Measurements from ENCODE around the gene CARD16. TPM values are rescaled to one million over a fixed set of nuclear protein-coding genes. Genes with fewer than 3 reads are reported as not detected.
"Not testable (repeated sequence)": the region's sequence is repeated elsewhere in the genome, so short reads cannot be mapped to it uniquely, and the experiment has no call there.

The CARD16 gene
- total and polyA plus RNA-seq, 12 donors, result 4.8 to 31.7 (median 8.0) TPM

- ATAC-seq (no peak), DNase-seq (no peak)
- H3K36me3 ChIP-seq, result no peaks in the 10 kb centered on the region
- H3K27me3 ChIP-seq, result no peaks in the 10 kb centered on the region
- H3K9me3 ChIP-seq, result no peaks in the 10 kb centered on the region
- no peak for TF ChIP-seq CTCF (IDR thresholded peaks at IDR 0.05)
- no peak overlapping the region for H3K27ac ChIP-seq
- intact Hi-C loops (cut with DNase I), result no loop called here
- 97 to 99% methylated on average over 3 of the region's 3 CpGs for WGBS, 2 donors
- H3K4me3 ChIP-seq, result no peak overlapping the region
- peaks cover 0 to 18% (median 3%) of the 10 kb centered on the region in 9 donors for H3K4me1 ChIP-seq
Measured at GRCh38 chr11:105078283-105078682, 33.1 kb upstream of the CARD16 start.

GRCh38 chr11:105077141-105077790 lies 32.1 kb upstream of the CARD16 start:
- H3K4me3 ChIP-seq; H3K27ac ChIP-seq; H3K36me3 ChIP-seq; DNase-seq; intact Hi-C loops (cut with DNase I); H3K9me3 ChIP-seq; H3K27me3 ChIP-seq; ATAC-seq: not testable (repeated sequence)
- 79 to 91% methylated on average over 4 of the region's 4 CpGs for WGBS, 2 donors
- H3K4me1 ChIP-seq, result peaks cover 0 to 18% (median 3%) of the 10 kb centered on the region in 9 donors

- 85 to 90% methylated on average over 2 of the region's 2 CpGs for WGBS, 2 donors
- intact Hi-C loops (cut with DNase I), result no loop called here
- H3K27ac ChIP-seq, result no peak overlapping the region
- H3K4me1 ChIP-seq, result peaks cover 0 to 11% (median 0%) of the 10 kb centered on the region in 9 donors
- no peaks in the 10 kb centered on the region for H3K36me3 ChIP-seq
- no peak for TF ChIP-seq CTCF (IDR thresholded peaks at IDR 0.05)
- no peak for DNase-seq
- H3K4me3 ChIP-seq, result no peak overlapping the region
- no peaks in the 10 kb centered on the region for H3K9me3 ChIP-seq
- no peaks in the 10 kb centered on the region for H3K27me3 ChIP-seq
- ATAC-seq, result no peak
Measured at GRCh38 chr11:105074166-105074530, 29.0 kb upstream of the CARD16 start.

- no peaks in the 10 kb centered on the region for H3K36me3 ChIP-seq
- intact Hi-C loops (cut with DNase I), result no loop called here
- H3K4me3 ChIP-seq, result no peak overlapping the region
- H3K27ac ChIP-seq, result no peak overlapping the region
- no peak for DNase-seq
- TF ChIP-seq CTCF (IDR thresholded peaks at IDR 0.05), result no peak
- H3K4me1 ChIP-seq, result peaks cover 0 to 11% (median 0%) of the 10 kb centered on the region in 9 donors
- H3K27me3 ChIP-seq, result no peaks in the 10 kb centered on the region
- WGBS, 2 donors, result 92% methylated on average over 1 of the region's 1 CpG
- no peak for ATAC-seq
- no peaks in the 10 kb centered on the region for H3K9me3 ChIP-seq
Measured at GRCh38 chr11:105073456-105074165, 28.5 kb upstream of the CARD16 start.

- DNase-seq; intact Hi-C loops (cut with DNase I); ATAC-seq: not testable (repeated sequence)
Measured at GRCh38 chr11:105072080-105072479, 26.9 kb upstream of the CARD16 start.

More at GRCh38 chr11:105072080-105072479, 26.9 kb upstream of the CARD16 start:
- H3K36me3 ChIP-seq, H3K27me3 ChIP-seq, H3K9me3 ChIP-seq, H3K4me3 ChIP-seq, H3K27ac ChIP-seq: not testable (repeated sequence)
- peaks cover 0 to 11% (median 0%) of the 10 kb centered on the region in 9 donors for H3K4me1 ChIP-seq
- WGBS, 2 donors, result 56 to 65% methylated on average over 1 of the region's 2 CpGs

Measured in heart right ventricle (tissue), 16 donors.